ENCODE measurements around the gene MRPL23. TPM values are rescaled to one million over a fixed set of nuclear protein-coding genes. Genes with fewer than 3 reads are reported as not detected.

Gene MRPL23
- total RNA-seq, 1 donor from 2014 or later = 29.2 TPM

- no peaks in the 10 kb centered on the region for H3K36me3 Mint-ChIP-seq (ENCODE audit: unreplicated experiment)
- DNase-seq (ENCODE audit: extremely low spot score, unreplicated experiment) = peak; percentile 56
- H3K27me3 Mint-ChIP-seq (ENCODE audit: unreplicated experiment) = no peaks in the 10 kb centered on the region
- H3K4me3 Mint-ChIP-seq (ENCODE audit: unreplicated experiment) = no peak overlapping the region
- peaks cover 6% of the 10 kb centered on the region for H3K4me1 Mint-ChIP-seq (ENCODE audit: unreplicated experiment)
- no peaks in the 10 kb centered on the region for H3K9me3 Mint-ChIP-seq (ENCODE audit: unreplicated experiment)
- no peak overlapping the region for H3K27ac Mint-ChIP-seq (ENCODE audit: unreplicated experiment)
- TF ChIP-seq CTCF (IDR thresholded peaks at IDR 0.05) = no peak
These were observed 3.6 kb upstream of the MRPL23 start for GRCh38 chr11:1943576-1943975.

GRCh38 chr11:1943977-1944376 is 3.2 kb upstream of the MRPL23 start:
- H3K4me3 Mint-ChIP-seq (ENCODE audit: unreplicated experiment) = no peak overlapping the region
- H3K9me3 Mint-ChIP-seq (ENCODE audit: unreplicated experiment) = no peaks in the 10 kb centered on the region
- no peak overlapping the region for H3K27ac Mint-ChIP-seq (ENCODE audit: unreplicated experiment)
- peak; percentile 76 for DNase-seq (ENCODE audit: extremely low spot score, unreplicated experiment)
- H3K27me3 Mint-ChIP-seq (ENCODE audit: unreplicated experiment) = no peaks in the 10 kb centered on the region
- TF ChIP-seq CTCF (IDR thresholded peaks at IDR 0.05) = no peak
- H3K4me1 Mint-ChIP-seq (ENCODE audit: unreplicated experiment) = peaks cover 6% of the 10 kb centered on the region
- no peaks in the 10 kb centered on the region for H3K36me3 Mint-ChIP-seq (ENCODE audit: unreplicated experiment)

- no peak for DNase-seq (ENCODE audit: extremely low spot score, unreplicated experiment)
- no peaks in the 10 kb centered on the region for H3K36me3 Mint-ChIP-seq (ENCODE audit: unreplicated experiment)
- no peaks in the 10 kb centered on the region for H3K9me3 Mint-ChIP-seq (ENCODE audit: unreplicated experiment)
- H3K4me1 Mint-ChIP-seq (ENCODE audit: unreplicated experiment) = peaks cover 6% of the 10 kb centered on the region
- H3K27me3 Mint-ChIP-seq (ENCODE audit: unreplicated experiment) = no peaks in the 10 kb centered on the region
- TF ChIP-seq CTCF (IDR thresholded peaks at IDR 0.05) = no peak
- H3K27ac Mint-ChIP-seq (ENCODE audit: unreplicated experiment) = no peak overlapping the region
- no peak overlapping the region for H3K4me3 Mint-ChIP-seq (ENCODE audit: unreplicated experiment)
These were observed 583 bp downstream of the MRPL23 start for GRCh38 chr11:1947592-1948237.

GRCh38 chr11:1948389-1948788 is 1.3 kb downstream of the MRPL23 start:
- Mint-ChIP-seq H3K27ac (ENCODE audit: unreplicated experiment) (no peak overlapping the region), H3K4me1 (ENCODE audit: unreplicated experiment) (peaks cover 6% of the 10 kb centered on the region), H3K9me3 (ENCODE audit: unreplicated experiment) (no peaks in the 10 kb centered on the region), H3K27me3 (ENCODE audit: unreplicated experiment) (no peaks in the 10 kb centered on the region), H3K4me3 (ENCODE audit: unreplicated experiment) (no peak overlapping the region), H3K36me3 (ENCODE audit: unreplicated experiment) (no peaks in the 10 kb centered on the region)
- no peak for DNase-seq (ENCODE audit: extremely low spot score, unreplicated experiment)
- no peak for TF ChIP-seq CTCF (IDR thresholded peaks at IDR 0.05)

GRCh38 chr11:1949302-1949701 is 2.2 kb downstream of the MRPL23 start:
- Mint-ChIP-seq H3K27me3 (ENCODE audit: unreplicated experiment) (no peaks in the 10 kb centered on the region), H3K4me3 (ENCODE audit: unreplicated experiment) (no peak overlapping the region), H3K36me3 (ENCODE audit: unreplicated experiment) (no peaks in the 10 kb centered on the region), H3K27ac (ENCODE audit: unreplicated experiment) (no peak overlapping the region), H3K4me1 (ENCODE audit: unreplicated experiment) (peaks cover under 1% of the 10 kb centered on the region), H3K9me3 (ENCODE audit: unreplicated experiment) (no peaks in the 10 kb centered on the region)
- TF ChIP-seq CTCF (IDR thresholded peaks at IDR 0.05) = no peak
- no peak for DNase-seq (ENCODE audit: extremely low spot score, unreplicated experiment)

Data from osteocyte (in vitro differentiated cells).